BLaER1 treated with 17β-estradiol and CSF1 and Interleukin-3, amounts not matched to agents 10 nM and 100 nM (cell line): ENCODE measurements around the gene STX2.

Experiments used
- H3K27ac ChIP-seq, 11 experiments: shearing (Covaris generic); formaldehyde crosslinking; 2 replicates each; pipeline ENCODE4 v1.8.1; 2022
- H3K27me3 ChIP-seq, 11 experiments: shearing (Covaris generic); formaldehyde crosslinking; 2 replicates each; pipeline ENCODE4 v1.8.1; 2022
- H3K36me3 ChIP-seq, 11 experiments: shearing (Covaris generic); formaldehyde crosslinking; 2 replicates each; pipeline ENCODE4 v1.8.1; 2022
- H3K4me1 ChIP-seq, 10 experiments: shearing (Covaris generic); formaldehyde crosslinking; 2 replicates each; pipeline ENCODE4 v1.8.1; 2022
- H3K4me2 ChIP-seq, 11 experiments: shearing (Covaris generic); formaldehyde crosslinking; 2 replicates each; pipeline ENCODE4 v1.8.1; 2022
- H3K4me3 ChIP-seq, 10 experiments: shearing (Covaris generic); formaldehyde crosslinking; 2 replicates each; pipeline ENCODE4 v1.8.1; 2022
- H3K9ac ChIP-seq, 11 experiments: shearing (Covaris generic); formaldehyde crosslinking; 2 replicates each; pipeline ENCODE4 v1.8.1; 2022
- H3K9me3 ChIP-seq, 11 experiments: shearing (Covaris generic); formaldehyde crosslinking; replicated peaks in 1 of 11; 2 replicates each; pipeline ENCODE4 v1.8.1; 2022
- H4K20me1 ChIP-seq, 11 experiments: shearing (Covaris generic); formaldehyde crosslinking; 2 replicates each; pipeline ENCODE4 v1.8.1; 2022
- Cebpa-rat ChIP-seq, 11 experiments: shearing (Covaris generic); IDR thresholded peaks; 2 replicates each; pipeline ENCODE4 v1.8.1; 2022

STX2 gene

DNA sequence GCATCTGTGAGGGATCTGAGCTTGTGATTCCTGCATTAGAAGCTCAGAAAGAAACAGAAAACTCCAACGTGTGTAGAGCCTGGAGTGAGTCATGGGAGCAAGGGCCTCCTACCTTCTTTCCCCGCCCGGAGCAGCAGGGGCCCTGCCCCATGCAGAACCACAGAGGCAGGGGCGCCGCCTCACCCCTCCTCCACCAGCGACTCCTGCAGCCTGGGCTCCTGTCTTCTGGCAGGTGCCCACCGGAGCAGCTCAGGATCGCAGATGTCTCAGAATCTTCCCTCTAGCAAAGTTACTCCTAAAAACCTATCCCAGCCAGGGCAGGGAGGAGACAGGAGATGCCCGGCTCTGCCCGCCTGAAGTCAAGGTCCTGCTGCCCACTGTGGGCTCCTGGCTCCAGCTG is 58.7 kb downstream of the STX2 start:
- no peak overlapping the region for H3K9ac ChIP-seq
- H3K27me3 ChIP-seq, result peaks cover 17 to 22% (median 20%) of the 10 kb centered on the region in 11 experiments
- TF ChIP-seq Cebpa-rat (IDR thresholded peaks at IDR 0.05), result no peak
- H4K20me1 ChIP-seq, result peaks cover 0 to 13% (median 0%) of the 10 kb centered on the region in 11 experiments; a peak in 5 of 22 replicates
- H3K4me2 ChIP-seq, result no peak overlapping the region
- H3K9me3 ChIP-seq, result peaks cover 11 to 14% (median 12%) of the 10 kb centered on the region in 11 experiments
- no peak overlapping the region for H3K4me3 ChIP-seq
- H3K27ac ChIP-seq, result no peak overlapping the region
- H3K36me3 ChIP-seq, result peaks cover 2 to 28% (median 12%) of the 10 kb centered on the region in 11 experiments; a peak in 20 of 22 replicates
- peaks cover 0 to 20% (median 5%) of the 10 kb centered on the region in 10 experiments; a peak in 11 of 20 replicates for H3K4me1 ChIP-seq

DNA sequence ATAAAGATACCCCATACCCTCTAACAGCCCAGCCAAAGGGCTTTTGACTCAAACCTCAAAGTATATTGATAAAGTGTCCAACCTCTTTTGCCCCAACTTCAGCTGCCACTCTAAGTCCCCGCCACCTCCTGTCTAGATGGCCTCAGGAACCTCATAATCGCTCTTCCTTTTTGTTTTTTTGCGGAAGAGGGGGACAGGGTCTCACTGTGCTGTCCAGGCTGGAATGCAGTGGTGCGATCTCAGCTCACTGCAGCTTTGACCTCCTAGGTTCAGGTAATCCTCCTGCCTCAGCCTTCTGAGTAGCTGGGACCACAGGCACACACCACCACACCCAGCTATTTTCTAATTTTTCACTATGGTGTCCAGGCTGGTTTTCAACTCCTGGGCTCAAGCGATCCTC is 60.3 kb downstream of the STX2 start:
- no peak for TF ChIP-seq Cebpa-rat (IDR thresholded peaks at IDR 0.05)
- no peak overlapping the region for H3K4me2 ChIP-seq
- H3K4me3 ChIP-seq, result no peak overlapping the region
- peaks cover 18 to 24% (median 22%) of the 10 kb centered on the region in 11 experiments for H3K27me3 ChIP-seq
- no peak overlapping the region for H3K9ac ChIP-seq
- peaks cover 0 to 20% (median 5%) of the 10 kb centered on the region in 10 experiments; a peak in 11 of 20 replicates for H3K4me1 ChIP-seq
- H3K27ac ChIP-seq, result no peak overlapping the region
- peaks cover 0 to 13% (median 0%) of the 10 kb centered on the region in 11 experiments; a peak in 5 of 22 replicates for H4K20me1 ChIP-seq
- peaks cover 0 to 13% (median 0%) of the 10 kb centered on the region in 11 experiments; a peak in 5 of 22 replicates for H3K36me3 ChIP-seq
- no peaks in the 10 kb centered on the region for H3K9me3 ChIP-seq

- Histone ChIP-seq H3K27ac (no peak overlapping the region), H3K9me3 (no peaks in the 10 kb centered on the region), H3K36me3 (peaks cover 0 to 6% (median 0%) of the 10 kb centered on the region in 11 experiments; a peak in 1 of 22 replicates), H4K20me1 (peaks cover 0 to 8% (median 0%) of the 10 kb centered on the region in 11 experiments; a peak in 3 of 22 replicates), H3K9ac (no peak overlapping the region), H3K4me2 (peak overlapping the region in 2 of 11 experiments; percentile 48 to 62; a peak in 1 of 22 replicates), H3K4me1 (peaks cover 0 to 20% (median 5%) of the 10 kb centered on the region in 10 experiments; a peak in 11 of 20 replicates), H3K4me3 (no peak overlapping the region), H3K27me3 (peaks cover 18 to 24% (median 22%) of the 10 kb centered on the region in 11 experiments)
- no peak for TF ChIP-seq Cebpa-rat (IDR thresholded peaks at IDR 0.05)
These were observed 62.2 kb downstream of the STX2 start for GRCh38 chr12:130776857-130777339.

GRCh38 chr12:130775953-130776856 is 62.8 kb downstream of the STX2 start:
- peak overlapping the region in 4 of 11 experiments; percentile 14 to 62 (median 50); a peak in 7 of 22 replicates for H3K4me2 ChIP-seq

GRCh38 chr12:130770413-130771028 is 68.5 kb downstream of the STX2 start:
- Histone ChIP-seq H4K20me1 (no peaks in the 10 kb centered on the region), H3K4me2 (no peak overlapping the region), H3K27ac (no peak overlapping the region), H3K4me1 (peaks cover 0 to under 1% (median 0%) of the 10 kb centered on the region in 10 experiments; a peak in 1 of 20 replicates), H3K9ac (no peak overlapping the region), H3K4me3 (no peak overlapping the region), H3K9me3 (peaks cover 0 to 5% (median 2%) of the 10 kb centered on the region in 11 experiments; a peak in 5 of 22 replicates), H3K27me3 (peaks cover under 1 to 6% (median 2%) of the 10 kb centered on the region in 11 experiments; a peak in 19 of 22 replicates), H3K36me3 (no peaks in the 10 kb centered on the region)
- no peak for TF ChIP-seq Cebpa-rat (IDR thresholded peaks at IDR 0.05)

More at GRCh38 chr12:130775953-130776856, 62.8 kb downstream of the STX2 start:
- peaks cover 18 to 24% (median 22%) of the 10 kb centered on the region in 11 experiments for H3K27me3 ChIP-seq
- peaks cover 0 to 8% (median 0%) of the 10 kb centered on the region in 11 experiments; a peak in 3 of 22 replicates for H4K20me1 ChIP-seq
- H3K36me3 ChIP-seq, result peaks cover 0 to 6% (median 0%) of the 10 kb centered on the region in 11 experiments; a peak in 1 of 22 replicates
- no peaks in the 10 kb centered on the region for H3K9me3 ChIP-seq
- H3K27ac ChIP-seq, result no peak overlapping the region
- H3K9ac ChIP-seq, result no peak overlapping the region
- H3K4me3 ChIP-seq, result no peak overlapping the region
- peaks cover 0 to 20% (median 5%) of the 10 kb centered on the region in 10 experiments; a peak in 11 of 20 replicates for H3K4me1 ChIP-seq
- TF ChIP-seq Cebpa-rat (IDR thresholded peaks at IDR 0.05), result no peak

GRCh38 chr12:130768120-130768519 is 70.9 kb downstream of the STX2 start:
- H3K9ac ChIP-seq, result no peak overlapping the region
- no peak overlapping the region for H3K27ac ChIP-seq
- no peak overlapping the region for H3K4me2 ChIP-seq
- TF ChIP-seq Cebpa-rat (IDR thresholded peaks at IDR 0.05), result no peak
- H3K4me3 ChIP-seq, result no peak overlapping the region
- H3K9me3 ChIP-seq, result peaks cover 0 to 18% (median 14%) of the 10 kb centered on the region in 11 experiments; a peak in 15 of 22 replicates
- no peaks in the 10 kb centered on the region for H3K4me1 ChIP-seq
- H3K27me3 ChIP-seq, result no peaks in the 10 kb centered on the region; a peak in 1 of 22 replicates
- H3K36me3 ChIP-seq, result no peaks in the 10 kb centered on the region
- H4K20me1 ChIP-seq, result no peaks in the 10 kb centered on the region

- Histone ChIP-seq H3K4me1 (peaks cover 8 to 11% (median 9%) of the 10 kb centered on the region in 10 experiments; a peak in 18 of 20 replicates), H3K27me3 (peaks cover 0 to 14% (median 10%) of the 10 kb centered on the region in 11 experiments; a peak in 10 of 22 replicates), H3K27ac (no peak overlapping the region), H3K4me3 (no peak overlapping the region), H3K36me3 (no peaks in the 10 kb centered on the region), H4K20me1 (peaks cover 0 to 5% (median 0%) of the 10 kb centered on the region in 11 experiments; a peak in 4 of 22 replicates), H3K9ac (no peak overlapping the region), H3K9me3 (peaks cover 0 to 18% (median 14%) of the 10 kb centered on the region in 11 experiments; a peak in 15 of 22 replicates), H3K4me2 (no peak overlapping the region)
- TF ChIP-seq Cebpa-rat (IDR thresholded peaks at IDR 0.05), result no peak
These were observed 72.6 kb downstream of the STX2 start for GRCh38 chr12:130766470-130766869.

DNA sequence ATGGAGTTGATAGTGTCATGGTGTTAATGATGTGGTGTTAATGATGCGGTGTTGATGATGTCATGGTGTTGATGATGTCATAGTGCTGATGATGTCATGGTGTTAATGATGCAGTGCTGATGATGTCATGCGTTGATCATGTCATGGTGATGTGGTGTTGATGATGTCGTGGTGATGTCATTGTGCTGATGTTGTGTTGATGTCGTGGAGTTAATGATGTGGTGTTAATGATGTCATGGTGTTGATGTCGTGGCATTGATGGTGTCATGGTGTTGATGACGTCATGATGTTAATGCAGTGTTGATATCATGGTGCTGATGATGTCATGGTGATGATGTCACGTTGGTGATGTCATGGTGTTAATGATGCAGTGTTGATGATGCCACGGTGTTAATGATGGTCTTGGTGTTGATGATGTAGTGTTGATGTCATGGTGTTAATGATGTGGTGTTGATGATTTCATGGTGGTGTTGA is 73.8 kb downstream of the STX2 start:
- H3K9ac ChIP-seq, result no peak overlapping the region
- no peak overlapping the region for H3K27ac ChIP-seq
- no peak overlapping the region for H3K4me3 ChIP-seq
- peaks cover 0 to 17% (median 0%) of the 10 kb centered on the region in 11 experiments; a peak in 4 of 22 replicates for H4K20me1 ChIP-seq
- TF ChIP-seq Cebpa-rat (IDR thresholded peaks at IDR 0.05), result no peak
- H3K4me2 ChIP-seq, result no peak overlapping the region
- no peaks in the 10 kb centered on the region for H3K36me3 ChIP-seq
- peaks cover 0 to 16% (median 10%) of the 10 kb centered on the region in 11 experiments; a peak in 10 of 22 replicates for H3K27me3 ChIP-seq
- peaks cover 20 to 24% (median 22%) of the 10 kb centered on the region in 10 experiments for H3K4me1 ChIP-seq
- H3K9me3 ChIP-seq, result peaks cover 0 to 18% (median 14%) of the 10 kb centered on the region in 11 experiments; a peak in 15 of 22 replicates
